GM19324 (cell line): Measurements from ENCODE around the gene VTCN1.
"Not testable (repeated sequence)": the region's sequence is repeated elsewhere in the genome, so short reads cannot be mapped to it uniquely, and the experiment has no call there.

ENCODE experiments used
- ATAC-seq: cut with Tn5 transposase; IDR thresholded peaks from one replicate; pipeline ENCODE4 v1.9.1; 2021; ENCODE audit warnings: mild to moderate bottlenecking, moderate library complexity; ENCODE audit not compliant: unreplicated experiment, low FRiP score

VTCN1 gene

DNA sequence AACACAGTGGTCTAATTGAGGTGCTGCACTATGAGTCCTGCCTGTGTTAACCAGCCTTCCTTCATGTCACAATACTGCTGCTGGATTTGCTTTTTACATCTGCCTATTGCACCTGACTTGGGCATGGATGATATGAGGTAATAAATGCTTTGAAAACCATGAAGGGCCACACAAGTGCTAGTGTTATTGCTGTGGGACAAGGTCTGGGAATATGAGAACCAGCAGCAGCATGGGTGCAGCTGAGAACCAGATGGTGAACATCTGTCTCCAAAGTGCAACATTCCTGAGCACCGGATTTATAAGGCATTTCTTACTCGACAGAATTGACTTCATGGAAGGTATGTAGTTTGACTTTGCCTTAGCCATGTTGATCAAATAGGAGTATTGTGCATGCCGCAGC lies 105.7 kb downstream of the VTCN1 start:
- no peak for ATAC-seq

DNA sequence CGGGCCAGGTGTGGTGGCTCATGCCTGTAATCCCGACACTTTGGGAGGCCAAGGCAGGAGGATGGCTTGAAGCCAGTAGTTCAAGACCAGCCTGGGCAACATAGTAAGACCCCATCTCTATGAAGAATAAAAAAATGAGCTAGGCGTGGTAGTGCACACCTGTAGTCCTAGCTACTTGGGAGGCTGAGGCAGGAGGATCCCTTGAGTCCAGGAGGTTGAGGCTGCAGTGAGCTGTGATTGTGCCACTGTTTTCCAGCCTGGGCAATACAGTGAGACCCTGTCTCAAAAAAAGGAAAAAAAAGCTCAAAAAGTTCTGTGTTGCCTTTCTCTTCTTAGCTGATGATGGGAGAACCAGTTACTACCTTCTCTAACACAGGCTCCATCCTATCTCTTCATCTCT lies 108.9 kb downstream of the VTCN1 start:
- not testable (repeated sequence) for ATAC-seq

DNA sequence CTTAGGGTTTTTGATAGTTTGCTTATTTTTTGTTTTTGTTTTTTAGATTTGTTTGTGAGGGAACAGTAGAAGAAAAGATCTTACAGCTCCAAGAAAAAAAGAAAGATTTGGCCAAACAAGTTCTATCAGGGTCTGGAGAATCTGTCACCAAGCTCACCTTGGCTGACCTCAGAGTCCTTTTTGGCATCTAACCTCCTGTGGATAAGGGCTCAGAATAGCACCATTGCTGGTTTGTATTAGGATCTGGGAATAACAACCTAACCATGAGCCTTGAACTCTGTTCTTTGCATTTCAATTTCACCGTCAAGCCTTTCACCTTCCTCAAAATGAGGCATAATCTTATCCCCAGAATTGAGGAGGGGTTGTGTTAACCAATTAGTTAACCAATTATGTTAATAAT lies 109.4 kb downstream of the VTCN1 start:
- ATAC-seq: no peak

DNA sequence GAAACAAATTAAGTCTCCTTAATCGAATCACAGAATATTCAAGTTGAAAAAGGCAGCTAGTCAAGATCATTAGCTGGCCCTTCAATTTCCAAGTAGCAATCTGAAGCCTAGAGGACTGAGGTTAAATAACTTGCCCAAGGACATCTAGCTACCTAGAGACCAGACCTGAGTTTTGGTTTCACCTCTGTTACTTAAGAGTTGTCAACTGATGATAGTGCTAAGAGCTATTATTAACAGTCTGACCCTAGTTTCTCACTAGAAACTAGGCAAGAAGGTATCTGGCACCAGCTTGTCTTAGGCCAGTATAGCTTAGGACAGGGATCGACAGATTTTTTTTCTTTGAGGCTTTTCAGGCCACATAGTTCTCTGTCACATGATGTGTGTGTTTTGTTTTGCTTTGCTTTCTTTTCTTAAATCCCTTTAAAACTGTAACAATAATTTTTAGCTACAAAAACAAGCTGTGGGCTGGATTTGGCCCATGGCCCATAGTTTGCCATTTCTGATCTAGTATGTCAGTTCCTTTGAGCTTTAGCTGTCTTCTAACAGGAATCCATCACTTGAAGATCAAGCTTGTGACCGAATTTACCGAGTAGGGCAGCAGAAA lies 112.3 kb downstream of the VTCN1 start:
- ATAC-seq: peak; percentile 61

DNA sequence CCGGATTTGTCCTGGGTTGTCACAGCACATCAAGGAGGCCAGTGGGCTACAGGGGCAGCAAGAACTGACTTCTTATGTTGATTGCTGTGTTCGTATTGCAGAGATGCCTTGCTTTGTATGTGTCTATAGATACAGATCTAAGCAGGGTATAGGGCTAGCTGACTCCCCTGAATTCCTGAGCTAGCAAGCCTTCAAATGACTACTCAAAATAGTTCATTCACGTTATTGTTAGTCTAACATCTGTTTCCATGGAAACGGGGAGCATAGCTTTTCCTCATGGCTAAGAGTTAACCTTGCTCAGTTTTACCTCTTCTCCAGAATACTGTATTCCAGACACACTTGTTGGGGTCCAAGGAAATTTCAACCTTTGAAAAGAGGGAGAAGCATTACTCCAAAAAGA lies 113.3 kb downstream of the VTCN1 start:
- ATAC-seq: no peak

DNA sequence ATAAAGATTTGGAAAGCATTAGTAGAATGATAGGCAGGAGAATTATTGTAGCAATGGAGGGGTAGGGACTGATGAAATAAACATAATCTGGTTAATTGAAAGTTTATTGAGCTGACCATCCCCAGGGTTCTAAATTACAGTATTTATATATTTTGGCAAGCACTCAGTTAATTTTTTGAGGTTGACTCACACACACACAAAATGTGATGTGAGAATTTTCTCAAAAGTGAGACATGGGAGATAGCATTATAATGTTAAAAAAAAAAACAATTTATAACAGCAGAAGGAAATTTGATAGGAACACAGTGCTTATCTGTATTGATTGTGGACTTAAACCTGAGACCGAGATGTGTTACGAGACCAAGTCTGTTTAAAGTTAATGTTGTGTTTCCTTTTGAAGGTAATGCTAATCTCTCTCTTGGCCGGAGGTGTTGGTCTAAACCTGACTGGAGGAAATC lies 113.7 kb downstream of the VTCN1 start:
- ATAC-seq: no peak

DNA sequence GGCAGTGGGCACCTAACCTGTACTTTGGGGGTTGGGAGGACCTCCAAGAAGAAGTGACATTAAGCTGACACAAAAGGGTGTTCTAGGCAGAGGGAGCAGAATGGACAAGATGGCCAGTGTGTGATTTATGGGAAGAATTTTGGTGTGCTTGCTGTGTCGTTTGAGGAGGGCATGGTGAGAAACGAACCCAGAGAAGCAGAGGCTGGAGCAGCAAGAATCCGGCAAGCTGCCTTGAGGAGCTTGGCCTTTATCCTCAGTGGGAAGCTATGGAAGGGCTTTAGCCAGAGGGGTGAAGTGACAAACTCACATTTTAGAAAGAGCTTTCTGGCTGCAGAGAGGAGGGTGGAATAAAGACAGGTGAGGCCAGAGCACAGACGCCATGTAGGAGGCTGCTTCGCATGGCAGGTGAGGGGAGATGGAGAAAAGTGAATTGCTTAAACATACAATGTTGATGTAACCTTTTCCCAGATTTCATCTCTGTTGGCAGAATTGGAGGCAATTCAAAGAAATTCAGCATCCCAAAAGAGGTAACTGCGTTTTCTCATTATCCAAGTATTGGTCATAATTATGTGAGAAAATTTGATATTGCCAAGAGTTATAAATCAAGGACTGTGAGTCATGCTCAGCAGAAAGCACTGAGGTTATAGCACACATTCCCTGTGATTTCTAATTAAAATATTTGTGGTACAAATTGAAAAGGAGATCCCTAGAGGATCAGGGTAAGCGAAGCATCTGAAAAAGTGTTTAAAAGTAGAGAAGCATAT lies 115.7 kb downstream of the VTCN1 start:
- no peak for ATAC-seq

DNA sequence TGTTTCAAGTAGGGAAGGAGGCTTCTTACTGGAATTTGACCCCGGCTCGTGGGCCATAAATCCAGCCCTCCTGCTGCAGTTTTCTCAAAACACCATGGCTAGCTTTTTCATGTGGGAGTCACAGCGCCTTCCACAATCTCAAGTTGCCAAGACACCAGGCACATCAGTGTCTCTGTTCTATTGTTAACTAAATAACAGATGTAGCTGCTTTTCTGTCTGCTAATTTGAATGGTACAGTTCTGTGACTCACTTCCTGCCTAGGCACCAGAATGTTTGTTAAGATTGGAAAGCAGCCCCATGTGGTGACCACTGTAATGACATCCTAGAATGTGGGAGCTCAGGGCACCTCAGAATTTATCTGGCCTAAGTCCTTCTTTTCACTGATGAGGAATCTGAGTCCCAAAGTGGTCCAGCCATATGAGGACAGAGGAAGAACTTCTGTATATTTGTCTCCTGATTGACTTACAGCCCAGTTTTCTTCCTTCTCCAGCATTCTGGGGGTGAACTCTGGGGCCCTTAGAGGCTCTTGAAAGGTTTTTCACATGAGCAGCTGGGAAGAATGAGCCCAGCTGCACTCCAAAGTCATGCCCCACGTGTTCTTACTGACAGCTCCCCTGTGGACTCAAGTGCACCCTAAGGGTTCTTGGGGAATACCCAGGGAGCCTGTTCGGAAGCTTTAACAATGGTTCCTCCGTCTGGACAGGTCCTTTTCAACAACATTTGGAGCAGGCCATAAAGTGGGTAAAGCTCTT lies 116.7 kb downstream of the VTCN1 start:
- ATAC-seq: peak; percentile 50
